ENCODE measurements around the gene BBS9.
"Not testable (repeated sequence)": the region's sequence is repeated elsewhere in the genome, so short reads cannot be mapped to it uniquely, and the experiment has no call there.

BBS9 gene

DNA sequence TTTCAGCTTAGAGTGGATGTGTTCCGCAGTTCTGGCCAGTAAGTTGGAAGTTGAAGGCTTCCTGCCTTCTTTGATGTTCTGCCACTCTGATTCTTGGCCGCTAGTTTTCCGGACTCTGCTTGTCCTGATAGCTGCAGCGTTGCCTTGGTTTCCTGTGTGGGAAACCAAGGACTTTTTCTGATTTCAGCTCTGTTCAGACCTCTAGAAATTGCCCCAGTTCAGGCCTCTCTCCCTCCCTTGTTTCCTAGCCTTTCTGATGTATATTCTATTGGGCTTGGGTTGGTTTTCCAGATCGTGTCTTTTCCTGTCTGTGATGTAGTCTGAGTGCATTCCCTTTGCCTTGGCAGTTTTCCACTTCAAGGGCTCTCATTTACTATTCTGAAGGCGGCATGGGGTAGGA is 318.7 kb downstream of the BBS9 start:
- DNase-seq, result no peak

DNA sequence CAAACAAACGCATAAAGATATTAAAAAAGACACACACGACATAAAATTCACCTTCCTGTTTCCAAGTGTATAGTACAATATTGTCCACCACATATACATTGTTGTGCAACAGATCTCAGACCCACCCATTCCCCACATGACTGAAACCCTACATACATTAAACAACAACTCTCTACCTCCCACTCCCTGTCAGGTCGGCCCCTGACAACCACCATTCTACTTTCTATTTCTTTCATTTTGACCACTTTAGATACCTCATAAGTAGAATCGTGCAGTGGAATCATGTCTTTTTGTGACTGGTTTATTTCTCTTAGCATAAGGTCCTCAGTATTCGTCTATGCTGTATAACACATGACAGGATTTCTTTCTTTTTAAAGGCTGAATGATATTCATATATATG is 320.5 kb downstream of the BBS9 start:
- DNase-seq, result no peak

DNA sequence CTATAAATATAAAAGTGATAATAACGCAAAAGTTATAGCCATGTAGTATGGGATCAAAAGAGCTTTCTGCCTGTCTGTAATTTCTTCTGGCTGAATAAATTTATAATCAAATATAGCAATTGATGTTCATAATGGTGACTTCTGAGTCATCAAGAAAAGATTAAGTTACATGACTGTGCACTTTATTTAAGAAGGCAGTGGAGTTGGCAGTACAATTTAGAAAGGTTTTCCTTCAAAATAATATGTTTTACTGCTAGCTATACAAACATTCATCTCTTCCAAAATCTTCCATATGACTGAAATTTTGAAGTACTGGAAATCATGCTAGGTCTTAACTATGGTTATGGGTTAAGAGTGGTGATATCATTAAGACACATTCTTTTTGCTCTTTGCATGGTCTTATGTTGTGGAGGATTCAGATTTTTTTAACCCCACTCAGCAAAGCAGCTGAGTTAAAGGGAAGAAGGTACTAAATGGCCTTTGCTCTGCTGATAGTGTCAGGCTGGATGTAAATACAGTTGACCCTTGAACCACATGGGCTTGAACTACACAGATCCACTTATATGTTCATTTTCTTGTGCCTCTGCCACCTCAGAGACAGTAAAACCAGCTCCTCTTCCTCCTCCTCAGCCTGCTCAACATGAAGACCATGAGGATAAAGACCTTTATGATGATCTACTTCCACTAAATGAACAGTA is 323.6 kb downstream of the BBS9 start:
- DNase-seq, result no peak

DNA sequence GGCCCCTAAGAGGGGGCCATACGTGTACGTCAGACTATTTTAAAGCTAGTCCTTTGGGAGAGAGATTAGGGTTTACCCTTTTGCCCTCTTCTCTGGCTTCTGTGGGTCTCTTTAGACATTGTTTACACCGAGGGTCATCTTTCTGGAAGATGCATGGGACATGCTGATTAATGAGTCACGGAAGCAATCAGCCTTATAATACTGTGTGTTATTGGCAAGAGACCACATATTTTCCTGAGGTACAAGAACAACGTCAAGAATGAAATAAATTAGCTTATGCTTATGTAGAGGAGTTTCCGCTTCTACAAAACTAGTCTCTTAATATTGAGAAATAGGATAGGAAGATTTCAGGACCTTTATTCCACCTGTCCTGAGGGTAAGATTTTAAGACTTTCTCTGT is 327.7 kb downstream of the BBS9 start:
- DNase-seq, result no peak

DNA sequence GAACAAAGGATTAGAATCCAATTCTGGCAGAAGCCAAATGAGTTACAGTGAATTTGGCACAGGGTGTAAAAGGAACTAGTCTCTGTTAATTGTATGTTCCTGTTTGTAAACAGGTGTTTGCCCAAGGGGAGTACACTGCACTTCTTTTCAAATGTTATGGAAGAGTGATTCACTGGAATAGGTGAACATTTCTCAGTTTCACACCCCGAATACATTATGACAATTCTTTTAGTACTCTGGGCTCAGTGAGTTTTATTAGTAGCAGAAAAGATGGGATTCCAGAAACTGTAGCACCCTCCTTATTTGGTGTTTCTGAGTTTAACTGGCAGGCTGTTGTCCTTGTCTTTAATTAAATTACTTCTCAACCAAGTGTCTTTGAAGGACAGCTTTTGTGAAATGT is 329.2 kb downstream of the BBS9 start:
- DNase-seq, result no peak

DNA sequence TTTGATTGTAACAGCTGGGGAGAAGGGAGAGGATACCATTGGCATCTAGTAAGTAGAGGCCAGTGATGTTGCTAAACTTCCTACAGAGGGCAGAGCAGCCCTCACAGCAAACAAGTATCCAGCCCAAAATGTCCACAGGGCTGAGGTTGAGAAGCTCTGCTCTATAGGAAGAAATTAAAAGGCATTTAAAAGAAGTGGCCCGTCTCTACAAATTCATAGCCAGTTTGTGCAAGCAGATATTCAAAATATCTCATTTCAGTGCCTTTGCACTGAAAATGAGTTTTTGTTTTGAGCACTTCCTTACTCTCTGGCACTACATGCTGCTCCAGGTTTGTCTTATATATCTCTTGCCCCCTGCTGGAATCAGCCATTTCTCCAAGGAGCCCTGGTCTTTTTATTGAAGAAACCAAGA is 330.0 kb downstream of the BBS9 start:
- DNase-seq, result no peak

DNA sequence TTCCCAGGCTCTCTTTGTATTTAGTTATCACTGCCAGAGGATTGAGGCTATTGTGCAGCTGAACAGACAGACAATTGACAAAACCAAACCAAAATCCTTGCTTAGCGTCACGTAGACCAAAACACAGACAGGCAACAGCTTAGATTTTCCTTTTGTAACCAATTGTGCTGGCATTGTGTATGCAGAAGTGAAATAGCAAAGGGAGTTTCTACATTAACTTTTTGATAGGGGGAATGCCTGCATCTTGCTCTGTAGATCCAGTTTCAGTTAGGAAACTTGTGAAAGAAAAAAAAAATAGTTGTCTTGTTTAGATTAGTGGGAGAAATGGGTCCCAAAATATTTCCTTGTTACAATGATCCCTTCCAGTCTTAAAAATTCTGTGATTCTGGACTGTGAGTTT is 333.8 kb downstream of the BBS9 start:
- no peak for DNase-seq

DNA sequence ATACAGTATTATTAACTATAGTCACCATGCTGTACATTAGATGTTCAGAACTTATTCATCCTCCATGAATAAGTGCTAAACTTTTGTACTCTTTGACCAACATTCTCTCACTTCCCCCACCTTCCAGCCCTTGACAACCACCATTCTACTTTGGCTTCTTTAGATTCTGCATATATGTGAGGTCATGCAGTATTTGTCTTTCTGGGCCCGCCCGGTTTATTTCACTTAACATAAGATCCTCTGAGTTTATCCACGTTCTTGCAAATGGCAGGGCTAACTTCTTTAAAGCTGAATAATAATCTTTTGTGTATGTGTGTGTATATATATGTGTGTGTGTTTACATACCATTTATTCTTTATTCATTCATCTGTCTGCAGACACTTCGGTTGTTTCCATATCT is 336.8 kb downstream of the BBS9 start:
- DNase-seq, result no peak

DNA sequence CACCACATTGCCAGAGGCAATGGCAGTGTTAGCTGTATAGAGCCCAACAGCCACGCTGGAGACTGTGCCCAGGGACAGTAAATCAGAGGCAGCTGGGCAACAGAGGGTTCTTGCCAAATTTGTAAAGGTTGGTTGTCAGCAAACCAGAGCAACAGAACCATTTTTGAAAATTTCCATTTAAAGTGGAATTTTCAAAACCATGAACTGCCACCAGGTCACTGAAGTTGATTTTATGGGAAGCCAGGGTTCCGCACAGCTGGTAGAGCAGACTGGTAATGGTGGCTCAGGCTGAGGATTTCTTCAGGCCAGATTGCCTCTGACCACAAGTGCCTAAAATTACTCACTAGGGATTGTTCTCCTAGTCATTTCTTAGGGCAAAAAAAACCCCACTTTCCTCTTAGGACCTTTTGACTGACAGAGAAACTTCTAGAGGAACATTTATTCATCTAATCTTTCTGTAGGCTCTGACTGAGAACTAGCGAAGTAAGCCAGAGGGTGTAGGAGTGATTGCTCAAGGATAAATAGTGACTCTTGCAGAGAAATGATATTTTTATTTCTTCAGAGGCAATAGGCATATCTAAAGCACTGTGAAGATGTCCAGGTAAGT is 342.4 kb downstream of the BBS9 start:
- no peak for DNase-seq

DNA sequence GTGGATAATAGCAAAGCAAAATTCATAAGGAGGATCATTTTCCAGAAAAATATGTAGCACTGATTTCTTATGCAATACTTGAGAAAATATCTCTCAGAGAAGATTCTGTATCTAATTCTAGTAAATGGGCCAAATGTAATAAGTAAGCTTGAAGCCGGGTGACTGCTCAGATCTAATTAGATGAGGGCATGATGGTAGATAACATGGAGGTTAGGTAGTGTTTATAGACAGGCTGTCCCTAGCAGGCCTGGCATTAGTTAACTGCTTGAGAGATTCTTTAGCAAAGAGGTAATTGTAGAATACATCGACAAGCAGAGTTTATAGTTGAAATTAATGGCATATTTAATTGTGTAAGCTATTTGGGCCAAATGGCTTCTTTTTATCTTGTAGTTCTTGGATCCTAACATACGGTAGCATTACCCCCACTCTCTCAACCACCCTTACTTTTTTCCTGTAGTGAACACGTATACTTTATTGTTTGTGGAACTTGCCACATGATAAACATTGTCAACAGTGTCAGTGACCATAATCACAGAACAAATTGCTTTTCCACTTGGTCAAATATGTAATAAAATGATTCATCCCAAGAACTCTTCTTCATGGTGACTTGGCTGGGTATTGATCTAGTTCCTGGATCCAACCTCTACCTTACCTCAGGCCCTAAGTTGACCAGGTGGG is 343.1 kb downstream of the BBS9 start:
- no peak for DNase-seq

DNA sequence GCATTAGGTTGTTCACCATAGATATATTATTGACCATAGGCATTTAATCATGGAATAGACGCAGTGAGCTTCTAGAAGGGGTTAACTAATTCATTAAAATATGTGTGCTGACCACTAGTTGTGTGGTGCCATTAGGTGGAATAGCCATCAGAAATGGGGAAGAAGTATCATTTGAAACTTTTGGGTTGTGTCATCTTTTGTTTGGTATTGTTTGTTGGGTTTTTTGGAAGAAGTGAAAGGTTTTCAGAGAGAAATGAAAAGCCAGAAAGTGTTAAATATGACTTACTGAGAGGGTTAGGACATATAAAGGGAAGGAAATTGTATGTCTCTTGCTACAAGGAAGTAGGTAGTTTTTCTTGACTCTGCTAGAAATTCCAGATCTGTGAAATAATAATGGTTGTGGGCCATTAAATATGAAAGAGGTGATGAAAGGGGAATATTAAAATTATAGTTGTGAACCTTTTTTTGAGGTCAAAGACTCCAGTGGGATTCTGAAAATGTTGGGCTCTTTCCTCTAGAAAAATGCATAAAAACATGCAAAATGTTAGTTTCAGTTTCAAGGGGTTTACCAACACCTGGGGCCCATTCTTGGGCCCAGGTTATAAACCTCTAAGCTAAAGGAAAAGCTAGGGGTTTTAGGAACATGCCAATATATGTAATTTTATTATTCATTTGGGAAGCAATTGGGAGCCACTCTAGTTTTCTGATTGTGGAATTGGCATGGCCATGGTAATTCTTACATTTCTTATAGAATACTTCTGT is 348.5 kb downstream of the BBS9 start:
- DNase-seq, result no peak

DNA sequence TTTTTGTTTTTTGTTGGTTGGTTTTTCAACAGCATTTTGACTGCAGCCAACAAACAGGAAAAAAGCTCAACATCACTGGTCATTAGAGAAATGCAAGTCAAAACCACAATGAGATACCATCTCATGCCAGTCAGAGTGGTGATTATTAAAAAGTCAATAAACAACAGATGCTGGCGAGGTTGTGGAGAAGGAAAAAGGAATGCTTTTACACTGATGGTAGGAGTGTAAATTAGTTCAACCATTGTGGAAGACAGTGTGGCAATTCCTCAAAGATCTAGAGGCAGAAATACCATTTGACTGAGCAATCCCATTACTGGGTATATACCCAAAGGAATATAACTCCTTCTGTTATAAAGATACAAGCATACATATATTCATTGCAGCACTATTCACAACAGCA is 355.1 kb downstream of the BBS9 start:
- DNase-seq, result not testable (repeated sequence)

DNA sequence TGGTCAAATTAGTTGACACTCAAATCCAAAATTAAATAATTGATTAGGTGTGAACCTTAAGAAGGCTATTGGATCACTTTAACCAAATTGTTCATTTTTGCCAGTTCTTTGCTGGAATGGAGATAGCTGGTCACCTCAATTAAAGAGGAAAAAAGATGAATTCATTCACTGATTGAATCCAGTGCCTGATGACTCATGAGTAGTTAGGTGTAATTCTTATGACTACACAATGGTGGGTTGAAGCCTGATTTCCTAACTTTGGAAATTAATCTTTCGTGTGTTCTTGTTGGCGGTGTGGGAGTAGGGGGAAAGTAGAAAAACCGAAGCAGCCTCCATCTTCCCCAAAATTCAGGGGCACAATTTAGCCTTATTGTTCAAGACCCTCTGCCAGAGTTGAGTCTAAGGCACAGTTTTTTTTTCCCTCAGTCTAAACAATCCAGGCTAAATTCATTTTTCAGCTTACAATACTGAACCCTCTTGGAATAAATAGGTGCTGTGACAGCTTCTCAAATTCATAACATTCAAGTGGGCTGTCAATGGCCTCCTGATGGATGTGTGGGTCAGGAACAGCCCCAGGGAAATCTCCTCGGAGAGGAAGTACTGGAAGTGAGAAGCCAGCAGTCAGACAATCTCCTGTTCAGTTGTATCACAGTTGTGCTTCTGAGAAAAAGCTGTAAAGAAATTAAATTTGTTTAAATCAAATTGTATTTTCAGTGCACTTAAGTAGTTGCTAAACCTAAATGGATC is 356.6 kb downstream of the BBS9 start:
- no peak for DNase-seq

DNA sequence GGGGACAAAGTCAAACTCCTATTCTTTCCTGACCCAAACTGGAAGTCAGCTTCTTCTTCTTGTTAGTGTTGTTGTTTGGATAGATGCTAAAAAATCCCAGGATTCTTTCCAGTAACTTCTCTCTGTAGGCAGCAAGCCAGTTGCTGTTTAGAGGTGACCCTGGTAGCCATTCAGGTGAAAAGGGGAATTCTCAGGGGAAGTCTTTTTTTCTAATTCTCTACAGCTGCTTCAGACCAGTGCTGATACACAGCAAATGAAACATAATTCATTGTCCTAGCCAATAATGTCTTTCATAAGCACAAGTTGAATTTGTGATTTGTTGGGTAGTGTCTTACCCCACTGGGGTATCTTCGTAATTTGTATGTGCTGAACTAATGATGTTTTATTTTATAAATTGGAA is 357.3 kb downstream of the BBS9 start:
- no peak for DNase-seq

DNA sequence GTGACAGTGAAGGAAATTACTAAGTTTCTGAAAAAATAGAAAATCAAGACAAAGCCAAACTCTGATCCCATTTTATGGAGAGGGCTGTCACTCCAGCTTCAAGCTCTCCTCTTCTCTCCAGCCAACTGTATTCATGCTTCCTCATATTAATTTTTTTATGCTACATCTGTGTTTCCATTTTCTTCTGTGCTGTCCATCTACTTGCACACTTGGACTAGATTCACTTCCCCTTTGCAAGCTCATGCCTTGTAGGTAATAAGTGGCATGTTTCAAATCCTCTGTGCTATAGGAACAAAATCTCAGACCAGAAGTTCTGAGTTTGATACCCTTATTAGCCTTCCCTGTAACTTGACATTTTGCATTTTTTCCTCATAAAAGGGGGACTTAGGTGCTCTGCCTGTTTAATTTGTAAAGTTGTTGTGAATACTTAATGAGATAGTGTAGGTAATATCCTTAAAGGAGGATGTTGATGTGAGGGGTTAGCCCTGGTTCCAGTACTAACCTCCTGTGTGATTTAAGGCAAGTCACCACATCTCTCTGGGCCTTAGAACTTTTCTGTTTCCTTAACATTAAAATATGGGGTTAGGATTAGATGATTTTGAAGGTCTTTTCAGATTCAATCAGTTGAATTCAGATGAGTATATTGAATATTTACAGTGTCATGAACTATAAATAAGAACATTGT is 358.8 kb downstream of the BBS9 start:
- no peak for DNase-seq

DNA sequence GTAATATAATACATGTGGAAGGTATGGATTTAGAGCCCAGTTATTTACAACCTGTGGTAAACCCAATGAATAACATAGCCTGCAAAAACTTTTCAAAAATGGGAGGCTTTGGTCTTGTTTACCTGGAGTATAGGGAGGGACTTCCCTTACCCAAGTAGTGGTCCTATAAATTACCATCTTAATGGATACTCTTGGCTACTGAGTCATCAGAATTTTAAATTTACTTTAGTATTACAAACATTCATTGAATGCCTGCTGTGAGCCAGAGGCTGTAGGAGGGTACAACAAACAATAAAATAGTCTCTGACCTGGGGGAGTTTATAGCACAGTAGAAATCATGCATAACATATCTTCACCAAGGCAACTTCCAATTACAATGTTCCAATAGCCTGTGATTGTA is 365.1 kb downstream of the BBS9 start:
- no peak for DNase-seq

DNA sequence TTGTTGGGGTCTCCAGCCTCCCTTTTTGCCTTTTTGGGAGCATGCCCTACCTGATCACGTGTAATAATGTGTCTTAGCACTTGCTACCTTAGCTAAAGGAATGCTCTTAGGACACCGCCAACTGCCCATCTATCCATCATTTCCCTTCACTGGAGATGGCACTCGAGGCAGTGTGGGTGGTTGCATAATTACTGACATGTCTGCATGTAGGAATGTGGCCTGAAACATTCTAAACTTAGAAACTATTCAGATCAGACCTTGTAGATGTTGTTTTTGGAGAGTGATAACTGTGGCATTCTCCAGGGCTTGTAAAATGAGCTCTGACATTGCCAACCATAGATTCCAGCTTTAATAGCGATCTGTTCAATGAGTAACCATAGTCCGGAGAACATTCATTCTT is 365.8 kb downstream of the BBS9 start:
- no peak for DNase-seq

DNA sequence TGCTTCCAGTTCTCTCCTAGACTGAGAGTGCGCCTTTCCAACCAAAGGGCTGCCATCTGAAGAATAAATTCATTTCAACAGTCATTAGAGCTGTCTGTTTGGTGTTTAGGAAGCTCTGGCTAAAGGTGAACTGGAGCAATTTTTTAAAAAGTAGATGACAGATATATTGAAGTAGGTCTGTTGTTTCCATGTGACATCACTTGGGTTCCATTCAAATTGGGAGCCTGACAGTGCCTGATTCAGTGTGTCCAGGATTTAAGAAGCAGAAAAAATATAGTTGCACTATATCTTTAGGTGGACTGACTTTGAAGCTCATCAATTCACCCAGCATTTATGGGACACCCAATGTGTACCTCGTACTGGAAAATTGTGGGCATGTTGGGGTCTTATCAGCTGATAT is 367.7 kb downstream of the BBS9 start:
- no peak for DNase-seq

DNA sequence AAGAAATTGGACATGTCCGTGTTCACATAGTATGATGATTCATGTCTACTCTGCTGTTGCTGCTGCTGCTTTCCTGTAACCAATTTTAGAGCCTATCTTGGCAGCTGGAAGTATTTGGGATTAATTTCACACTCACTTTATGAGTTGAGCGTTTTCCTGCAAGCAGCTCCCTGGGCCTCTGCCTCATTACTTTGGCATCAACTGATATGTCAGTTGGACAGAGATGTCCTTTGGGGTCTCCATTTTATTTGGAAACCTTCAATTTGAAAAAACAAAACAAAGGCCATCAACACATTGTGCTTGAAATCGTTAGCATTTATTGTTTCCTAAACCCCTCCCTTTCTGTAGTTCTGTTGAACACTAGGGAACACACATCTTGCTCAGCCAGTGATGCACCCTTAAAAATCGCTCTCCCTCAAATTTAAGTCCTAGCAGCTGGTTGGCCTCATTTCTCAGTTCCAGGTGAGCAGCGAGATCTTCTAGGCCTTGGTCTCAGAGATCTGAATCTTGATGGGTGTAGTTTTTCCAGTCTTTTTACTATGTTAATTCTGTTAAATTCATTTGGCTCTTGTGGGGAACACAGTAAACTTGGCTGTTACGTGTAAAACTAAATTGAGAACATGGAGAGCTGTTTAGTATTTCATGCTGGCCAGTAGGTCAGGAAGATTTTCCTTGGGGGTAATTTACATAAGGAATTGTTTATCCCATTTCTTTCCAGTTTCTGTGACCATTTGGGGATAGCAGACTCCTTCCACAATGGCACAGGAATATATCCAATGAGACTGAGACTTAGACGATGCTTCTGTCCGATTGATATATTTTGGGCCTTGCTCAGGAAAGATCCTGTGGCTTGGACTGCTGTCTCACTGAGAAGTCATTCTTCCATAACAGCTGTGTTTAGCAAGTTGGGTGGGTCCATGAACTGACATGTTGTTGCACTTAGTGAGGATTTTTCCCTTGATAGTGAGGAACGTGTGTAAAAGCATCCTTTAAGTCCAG is 371.6 kb downstream of the BBS9 start:
- no peak for DNase-seq

DNA sequence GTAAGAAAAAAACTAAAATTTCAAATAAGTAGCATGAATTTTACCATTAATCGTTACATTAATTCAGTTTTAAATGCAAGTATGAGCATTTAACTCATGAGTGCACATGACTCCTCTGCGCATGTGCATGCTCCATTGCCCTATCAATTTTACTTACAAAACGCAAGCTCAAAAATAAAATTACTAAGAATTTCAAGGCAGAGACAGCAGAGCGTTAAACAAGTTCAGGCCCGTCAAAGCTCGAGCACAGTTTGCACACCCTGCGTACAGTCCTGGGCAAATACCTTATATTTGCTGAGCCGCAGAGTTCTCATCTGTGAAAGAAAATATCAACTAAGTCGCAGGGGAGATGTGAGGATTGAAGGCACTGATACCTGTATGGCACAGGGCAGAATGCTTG is 373.6 kb downstream of the BBS9 start:
- DNase-seq, result no peak

DNA sequence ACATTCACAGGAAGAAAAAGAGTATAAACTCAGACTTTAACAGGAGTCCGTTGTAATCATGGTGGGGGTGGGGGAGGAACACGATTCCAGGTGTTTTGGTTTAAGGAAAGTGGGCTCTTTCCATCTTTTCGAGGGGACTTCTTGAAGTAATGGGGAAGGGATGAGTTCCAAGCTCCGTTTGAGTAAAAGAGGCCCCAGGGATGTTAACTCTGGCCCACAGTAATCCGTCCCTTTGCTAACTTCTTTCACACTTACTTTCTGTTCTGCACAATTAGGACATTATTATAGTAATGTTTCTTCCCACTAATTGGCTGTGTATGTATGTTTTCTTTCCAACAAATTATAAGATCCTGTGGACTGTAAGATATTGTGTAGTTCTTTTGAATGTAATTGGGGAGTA is 374.4 kb downstream of the BBS9 start:
- DNase-seq, result no peak

Measured in activated CD4-positive, CD25-positive, alpha-beta regulatory T cell (primary cell).